Esophagus muscularis mucosa (tissue), 4 donors: ENCODE measurements around the gene CXXC5.

Source experiments
- EP300 ChIP-seq: sonication (generic); formaldehyde crosslinking; IDR thresholded peaks from one replicate; pipeline ENCODE4 v1.6.1; 2017; ENCODE audit warnings: antibody characterized with exemption
- POLR2A ChIP-seq: fragments of 450-650 bp; IDR thresholded peaks from one replicate; pipeline ENCODE4 v1.6.1; 2017; ENCODE audit warnings: antibody characterized with exemption, moderate library complexity, mild to moderate bottlenecking, low read depth
- POLR2AphosphoS5 ChIP-seq, 2 donors: sonication (generic); formaldehyde crosslinking; IDR thresholded peaks; one replicate each; pipeline ENCODE4 v1.6.1; 2017; ENCODE audit warnings: antibody characterized with exemption in 2 of 2
- TF ChIP-seq, protein P1 (sequence below), 3 experiments: fragments of 200-600 bp in 2 of 3; fragments of 450-650 bp in 1 of 3; sonication (generic) in 2 of 3; IDR thresholded peaks; one replicate each; pipeline ENCODE4 v1.5.1; 2017 to 2019; ENCODE audit warnings: antibody characterized with exemption in 3 of 3, mild to moderate bottlenecking in 2 of 3, moderate library complexity in 1 of 3

- TF ChIP-seq, protein P1, sequence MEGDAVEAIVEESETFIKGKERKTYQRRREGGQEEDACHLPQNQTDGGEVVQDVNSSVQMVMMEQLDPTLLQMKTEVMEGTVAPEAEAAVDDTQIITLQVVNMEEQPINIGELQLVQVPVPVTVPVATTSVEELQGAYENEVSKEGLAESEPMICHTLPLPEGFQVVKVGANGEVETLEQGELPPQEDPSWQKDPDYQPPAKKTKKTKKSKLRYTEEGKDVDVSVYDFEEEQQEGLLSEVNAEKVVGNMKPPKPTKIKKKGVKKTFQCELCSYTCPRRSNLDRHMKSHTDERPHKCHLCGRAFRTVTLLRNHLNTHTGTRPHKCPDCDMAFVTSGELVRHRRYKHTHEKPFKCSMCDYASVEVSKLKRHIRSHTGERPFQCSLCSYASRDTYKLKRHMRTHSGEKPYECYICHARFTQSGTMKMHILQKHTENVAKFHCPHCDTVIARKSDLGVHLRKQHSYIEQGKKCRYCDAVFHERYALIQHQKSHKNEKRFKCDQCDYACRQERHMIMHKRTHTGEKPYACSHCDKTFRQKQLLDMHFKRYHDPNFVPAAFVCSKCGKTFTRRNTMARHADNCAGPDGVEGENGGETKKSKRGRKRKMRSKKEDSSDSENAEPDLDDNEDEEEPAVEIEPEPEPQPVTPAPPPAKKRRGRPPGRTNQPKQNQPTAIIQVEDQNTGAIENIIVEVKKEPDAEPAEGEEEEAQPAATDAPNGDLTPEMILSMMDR (IDR thresholded peaks at IDR 0.05) = no peak
- no peak for TF ChIP-seq POLR2A
- no peak for TF ChIP-seq EP300
- TF ChIP-seq POLR2AphosphoS5 (IDR thresholded peaks at IDR 0.05) = no peak
Measured at GRCh38 chr5:139686706-139687441, 38.7 kb downstream of the CXXC5 start.
